GM19239 (cell line): ENCODE data around the gene USP22.
"Not testable (repeated sequence)": the region's sequence is repeated elsewhere in the genome, so short reads cannot be mapped to it uniquely, and the experiment has no call there.

Experiments used
- DNase-seq: peaks from one replicate; pipeline ENCODE4 v3.0.0; 2011; ENCODE audit warnings: low spot score; ENCODE audit not compliant: insufficient read length
- FAIRE-seq: peaks from 2 replicates; lab custom pipeline; 2011; peaks lifted over from hg19 to GRCh38; lab: Jason Lieb, UNC

Gene USP22

DNA sequence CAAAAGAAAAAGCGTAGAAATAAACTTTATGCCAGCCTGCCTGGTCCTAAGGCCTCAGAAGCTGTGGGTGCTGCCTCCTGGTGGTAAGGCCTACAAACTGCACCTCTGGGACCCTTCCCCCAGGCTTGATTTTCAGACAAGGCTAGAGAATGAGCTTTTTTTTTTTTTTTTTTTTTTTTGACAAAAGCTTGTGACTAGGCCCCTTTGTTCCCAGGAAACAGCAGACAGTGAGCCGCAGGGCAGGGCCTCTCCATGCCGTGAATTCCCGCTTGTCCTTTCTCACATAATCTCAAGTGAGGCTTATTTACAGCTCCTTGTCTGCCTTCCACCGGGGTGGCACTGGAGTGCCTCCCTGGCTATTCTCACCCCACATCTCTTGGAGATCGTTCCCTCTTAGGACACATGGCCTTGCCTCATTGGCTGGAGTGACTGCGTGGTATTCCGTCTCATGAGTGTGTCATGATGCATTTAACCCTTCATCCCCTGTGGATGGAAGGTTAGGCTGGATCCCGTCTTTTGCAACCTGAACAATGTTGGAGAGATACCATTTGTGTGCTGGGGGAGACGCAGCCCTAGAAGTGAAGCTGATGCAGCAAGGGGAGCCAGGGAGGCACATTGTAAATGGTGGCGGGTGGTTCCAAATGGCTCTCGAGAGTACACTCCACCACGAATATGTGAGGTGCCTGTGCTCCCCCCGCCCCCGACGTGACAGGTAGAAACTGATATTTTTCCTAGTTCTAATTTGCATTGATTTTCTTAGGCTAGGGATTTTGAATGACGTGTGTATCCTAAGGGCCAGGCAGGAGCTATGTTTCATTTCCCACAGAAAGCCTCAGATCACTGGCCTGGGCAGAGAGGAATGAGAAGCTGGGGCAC is 49.6 kb downstream of the USP22 start:
- peak; percentile 95 for DNase-seq
- peak; percentile 90 for FAIRE-seq

DNA sequence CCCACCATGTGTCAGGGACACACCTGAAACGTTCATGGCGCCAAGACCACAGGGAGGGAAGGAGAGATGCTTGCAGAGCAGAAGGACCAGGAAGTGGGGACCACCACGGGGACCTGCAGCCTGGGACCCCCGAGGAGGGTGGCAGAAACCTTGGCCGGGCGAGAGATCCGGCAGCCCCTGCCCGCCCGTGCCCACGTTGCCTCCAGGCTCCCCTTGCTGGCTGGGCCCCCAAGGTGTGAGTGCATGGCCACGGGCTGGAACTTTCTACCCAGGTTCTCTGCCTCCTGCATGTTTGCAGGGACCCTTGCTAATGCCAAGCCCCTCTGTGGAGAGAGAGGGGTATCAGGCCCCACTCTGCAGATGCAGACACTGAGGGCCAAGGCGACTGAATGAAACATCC is 50.4 kb downstream of the USP22 start:
- no peak for DNase-seq
- no peak for FAIRE-seq

GRCh38 chr17:20991276-20992037 is 51.4 kb downstream of the USP22 start:
- DNase-seq (no peak), FAIRE-seq (no peak)

GRCh38 chr17:20989991-20990855 is 52.6 kb downstream of the USP22 start:
- no peak for DNase-seq
- FAIRE-seq, result no peak

GRCh38 chr17:20989481-20989880 is 53.3 kb downstream of the USP22 start:
- no peak for FAIRE-seq
- DNase-seq, result no peak

GRCh38 chr17:20988896-20989295 is 53.9 kb downstream of the USP22 start:
- FAIRE-seq, result no peak

GRCh38 chr17:20988001-20988636 is 54.7 kb downstream of the USP22 start:
- FAIRE-seq (no peak), DNase-seq (no peak)

More at GRCh38 chr17:20988896-20989295, 53.9 kb downstream of the USP22 start:
- no peak for DNase-seq

- DNase-seq (no peak), FAIRE-seq (no peak)
Measured at GRCh38 chr17:20987511-20987910, 55.3 kb downstream of the USP22 start.

DNA sequence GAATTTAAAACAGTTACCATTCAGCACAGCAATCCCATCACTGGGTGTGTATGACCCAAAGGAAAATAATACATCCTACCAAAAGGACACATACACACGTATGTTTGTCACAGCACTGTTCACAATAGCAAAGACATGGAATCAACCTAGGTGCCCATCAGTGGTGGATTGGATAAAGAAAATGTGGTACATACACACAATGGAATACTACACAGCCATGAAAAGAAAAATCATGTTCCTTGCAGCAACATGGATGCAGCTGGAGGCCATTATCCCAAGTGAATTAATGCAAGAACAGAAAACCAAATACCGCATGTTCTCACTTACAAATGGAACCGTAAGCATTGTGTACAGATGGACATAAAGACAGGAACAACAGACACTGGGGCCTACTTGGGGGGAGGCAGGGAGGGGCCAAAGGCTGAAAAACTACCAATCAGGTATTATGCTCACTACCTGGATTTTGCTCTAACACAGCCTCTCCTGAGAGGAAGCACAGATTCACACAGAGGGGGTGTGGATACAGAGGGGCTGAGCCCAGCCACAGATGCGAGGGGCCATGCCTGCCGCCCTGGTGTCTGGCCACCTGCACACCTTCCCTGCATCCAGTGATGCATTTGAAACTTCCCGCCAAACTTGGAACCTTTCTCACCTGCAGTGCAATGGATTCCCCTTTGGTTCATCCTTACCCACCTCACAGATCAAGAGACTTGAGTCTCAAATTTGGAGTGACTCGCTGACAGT is 55.9 kb downstream of the USP22 start:
- no peak for FAIRE-seq
- no peak for DNase-seq

DNA sequence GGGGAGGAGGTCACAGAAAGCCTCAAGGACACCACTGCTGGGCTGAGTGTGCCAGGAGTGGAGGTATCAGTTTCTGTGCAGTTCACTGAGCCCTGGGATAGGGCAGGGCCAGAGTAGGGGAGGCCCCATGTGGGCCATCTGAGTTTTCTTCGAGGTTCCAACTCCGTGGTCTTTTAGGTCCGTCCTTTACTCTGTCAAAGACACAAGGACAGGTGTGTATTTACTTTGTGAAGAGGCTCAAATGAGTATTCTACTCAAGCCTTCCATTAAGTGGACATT is 59.5 kb downstream of the USP22 start:
- FAIRE-seq (no peak), DNase-seq (no peak)

DNA sequence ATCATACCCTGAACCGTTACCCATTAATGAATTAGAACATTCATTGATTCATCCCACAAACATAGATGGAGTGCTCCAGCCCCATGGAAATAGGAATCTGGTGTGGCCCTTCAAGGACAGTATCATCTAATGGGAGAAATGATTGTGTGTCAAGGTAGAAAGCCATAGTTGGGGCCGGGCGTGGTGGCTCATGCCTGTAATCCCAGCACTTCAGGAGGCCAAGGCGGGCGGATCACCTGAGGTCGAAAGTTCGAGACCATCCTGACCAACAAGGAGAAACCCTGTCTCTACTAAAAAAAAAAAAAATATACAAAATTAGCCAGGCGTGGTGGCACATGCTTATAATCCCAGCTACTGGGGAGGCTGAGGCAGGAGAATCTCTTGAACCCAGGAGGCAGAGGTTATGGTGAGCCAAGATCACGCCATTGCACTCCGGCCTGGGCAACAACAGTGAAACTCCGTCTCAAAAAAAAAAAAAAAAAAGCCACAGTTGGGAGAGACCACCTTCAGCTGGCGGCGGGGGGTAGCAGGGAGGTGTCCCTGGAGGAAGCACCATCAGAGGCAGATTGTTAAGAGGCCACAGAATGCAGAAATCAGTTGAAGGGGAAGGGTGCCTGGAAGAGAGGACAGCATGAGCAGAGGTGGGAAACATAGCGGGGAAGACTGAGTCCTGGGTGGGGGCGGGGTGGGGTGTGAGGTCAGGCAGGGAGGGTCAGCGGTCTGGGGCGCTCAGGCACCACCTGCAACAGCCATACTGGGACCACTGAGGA is 60.0 kb downstream of the USP22 start:
- DNase-seq (no peak), FAIRE-seq (no peak)

- FAIRE-seq, result no peak
- DNase-seq, result no peak
Measured at GRCh38 chr17:20981046-20981920, 61.5 kb downstream of the USP22 start.

GRCh38 chr17:20979792-20980083 is 63.1 kb downstream of the USP22 start:
- no peak for DNase-seq
- FAIRE-seq, result no peak

DNA sequence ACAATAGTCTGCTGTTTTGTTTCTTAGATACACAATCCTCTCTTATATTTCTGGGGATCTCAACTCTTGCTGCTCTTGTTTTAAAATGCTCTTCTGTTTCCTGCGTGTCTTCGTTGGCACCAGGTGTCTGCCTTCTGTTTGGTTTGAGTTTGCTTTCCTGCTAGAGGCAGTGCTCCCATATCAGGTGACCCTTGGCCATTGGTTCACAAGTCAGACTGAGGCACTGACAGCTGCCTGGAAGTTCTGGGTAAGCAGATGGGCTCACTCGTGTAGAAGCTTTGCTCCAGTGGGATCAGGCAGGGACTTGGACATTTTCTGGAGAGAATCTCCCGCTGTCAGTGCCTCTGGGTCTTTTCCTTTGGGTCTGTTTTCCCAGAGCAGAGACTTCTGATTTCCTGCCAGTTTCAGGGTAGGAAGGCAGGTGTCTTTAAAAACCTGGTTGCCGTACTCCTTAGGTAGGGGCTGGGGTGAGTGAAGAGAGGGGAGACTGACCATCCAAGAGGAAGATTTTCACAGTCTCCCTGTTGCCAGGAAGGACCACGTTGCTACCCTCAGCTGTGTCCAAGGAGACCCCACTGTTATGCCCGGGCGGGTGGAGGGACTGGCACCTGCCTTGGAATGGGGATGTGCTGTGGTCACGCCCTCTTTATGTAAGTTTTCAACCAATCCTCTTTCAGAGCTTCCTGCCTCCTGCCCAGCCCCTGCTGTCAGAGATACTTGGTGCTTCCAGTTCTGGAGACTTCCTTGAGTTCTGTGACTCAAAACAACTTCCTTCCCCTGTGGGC is 63.6 kb downstream of the USP22 start:
- peak; percentile 40 for FAIRE-seq
- DNase-seq, result not testable (repeated sequence)

DNA sequence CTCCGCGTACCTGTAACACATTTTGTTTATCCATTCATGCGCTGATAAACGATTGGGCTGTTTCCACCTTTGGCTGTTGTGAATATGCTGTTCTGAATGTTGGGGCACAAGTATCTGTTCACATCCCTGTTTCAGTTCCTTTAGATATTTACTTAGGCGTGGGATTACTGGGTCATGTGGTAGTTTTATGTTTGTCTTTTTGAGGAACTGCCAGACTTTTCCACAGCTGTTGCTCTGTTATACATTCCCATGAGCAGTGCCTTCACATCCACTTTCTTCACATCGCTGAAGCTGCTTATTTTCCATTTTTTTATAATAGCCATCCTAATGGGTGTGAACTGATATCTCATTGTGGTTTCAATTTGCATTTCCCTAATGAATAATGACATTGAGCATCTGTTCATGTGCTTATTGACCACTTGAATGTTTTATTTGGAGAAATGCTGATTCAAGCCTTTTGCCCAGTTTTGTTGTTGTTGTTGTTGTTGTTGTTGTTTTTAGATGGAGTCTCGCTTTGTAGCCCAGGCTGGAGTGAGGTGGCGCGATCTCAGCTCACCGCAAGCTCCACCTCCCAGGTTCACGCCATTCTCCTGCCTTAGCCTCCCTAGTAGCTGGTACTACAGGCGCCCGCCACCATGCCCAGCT is 65.1 kb downstream of the USP22 start:
- not testable (repeated sequence) for FAIRE-seq, DNase-seq

DNA sequence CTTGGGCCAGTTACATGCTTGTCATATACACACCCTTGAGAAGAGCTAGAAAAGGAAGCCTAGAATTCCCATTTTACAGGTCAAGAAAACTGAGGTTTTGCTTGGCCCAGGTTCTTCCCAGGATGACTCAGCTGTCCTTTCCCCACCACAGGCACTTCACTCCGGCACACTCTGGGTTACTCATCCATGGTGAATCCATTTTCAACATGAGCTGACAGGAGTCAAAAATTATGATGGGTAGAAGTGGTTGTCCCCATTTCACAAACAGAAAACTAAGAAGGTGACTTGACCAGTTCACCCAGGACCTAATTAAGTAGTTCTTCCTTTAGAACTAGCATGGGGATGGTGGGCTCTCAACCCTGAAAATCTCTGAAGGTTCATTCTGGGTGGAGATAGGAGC is 67.2 kb downstream of the USP22 start:
- FAIRE-seq, result no peak
- no peak for DNase-seq

DNA sequence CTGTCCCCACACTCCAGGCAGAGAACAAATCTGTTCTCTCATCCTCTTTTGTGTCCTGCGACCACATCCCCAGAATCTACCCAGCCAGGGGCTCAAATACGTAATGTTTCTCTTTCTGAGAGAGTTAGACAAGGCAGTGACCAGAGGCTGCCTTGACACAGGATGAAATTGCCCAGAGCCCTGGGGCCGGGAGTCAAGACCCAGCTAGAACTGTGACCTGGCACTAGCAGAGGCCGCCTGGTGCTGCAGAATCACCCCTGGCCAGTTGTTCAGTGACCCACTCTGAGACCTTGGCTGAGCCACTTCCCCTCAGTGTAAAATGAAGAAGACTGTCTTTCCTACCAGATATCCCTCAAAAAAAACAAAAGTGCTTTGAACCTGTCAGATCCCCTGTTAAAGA is 72.5 kb downstream of the USP22 start:
- DNase-seq, result no peak
- no peak for FAIRE-seq
